GM19043 (cell line): ENCODE measurements around the gene ZNF557.
"Not testable (repeated sequence)": the region's sequence is repeated elsewhere in the genome, so short reads cannot be mapped to it uniquely, and the experiment has no call there.

Experiments used
- ATAC-seq: cut with Tn5 transposase; IDR thresholded peaks from one replicate; pipeline ENCODE4 v1.9.1; 2021; ENCODE audit warnings: low read depth; ENCODE audit not compliant: unreplicated experiment

Gene ZNF557

DNA sequence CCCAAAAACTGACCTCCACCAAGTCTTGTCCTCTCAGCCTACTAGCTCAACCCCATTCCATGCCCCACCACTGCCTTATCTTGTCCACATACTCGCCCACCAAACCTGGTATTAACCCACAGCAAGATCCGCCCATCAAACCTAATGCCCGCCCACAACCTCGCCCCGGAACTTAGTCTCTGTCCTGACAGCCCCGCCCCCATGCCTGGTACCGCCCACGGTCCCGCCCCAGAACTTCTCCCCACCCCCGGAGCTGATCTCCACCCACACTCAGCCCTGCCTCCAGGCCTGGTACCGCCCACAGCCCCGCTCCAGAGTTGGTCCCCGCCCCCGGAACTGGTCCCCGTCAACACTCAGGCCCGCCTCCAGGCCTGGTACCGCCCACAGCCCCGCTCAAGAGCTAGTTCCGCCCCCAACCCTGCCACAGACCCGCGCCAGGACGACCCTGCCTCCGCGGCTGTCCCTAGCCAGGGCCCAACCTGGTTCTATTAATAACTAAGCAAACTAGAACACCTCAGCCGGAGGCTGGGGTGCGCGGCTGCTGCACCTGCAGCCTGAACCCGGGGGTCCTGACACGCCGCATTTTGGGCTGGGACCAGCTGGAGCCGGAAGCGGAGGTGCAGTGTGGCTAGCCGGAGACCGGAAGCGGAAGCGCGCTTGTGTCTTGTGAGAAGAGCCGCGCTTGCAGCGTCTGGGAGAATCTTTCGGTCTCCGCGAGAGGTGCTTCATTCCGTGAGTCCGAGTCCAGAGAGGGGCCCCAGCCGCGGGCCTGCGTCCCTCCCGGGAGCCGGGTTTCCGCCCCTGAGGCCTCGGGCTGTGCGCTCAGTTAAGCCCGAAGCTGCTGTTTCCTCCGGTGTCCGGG is at the start of gene ZNF557:
Gene ZNF557, plus strand, starts transcription at position 662 of the 862 bp plus-strand sequence. CDS start 5,372 bp downstream, outside the sequence.
- peak; percentile 84 for ATAC-seq

DNA sequence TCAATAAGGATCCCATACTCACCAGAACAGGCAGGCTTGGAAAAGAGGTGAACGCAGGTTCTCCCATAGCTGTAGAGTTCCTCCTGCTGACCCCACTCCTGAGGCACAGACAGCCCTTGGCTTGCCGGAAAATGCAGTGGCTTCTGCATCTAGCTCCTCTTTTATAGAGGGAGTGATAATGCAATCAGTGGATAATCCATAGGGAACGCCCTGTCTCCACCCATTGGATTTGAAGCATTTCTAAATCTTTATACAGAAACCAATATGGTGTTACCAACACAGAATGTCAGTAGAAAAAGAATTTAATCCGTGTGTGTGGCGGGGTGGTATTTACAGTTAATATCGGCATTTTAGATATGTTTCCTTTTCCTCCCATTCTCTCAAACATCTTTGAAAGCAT is 48.2 kb upstream of the ZNF557 start, which contains the start of gene MBD3L2B:
Gene MBD3L2B, minus strand, starts transcription at position 101 of the 400 bp plus-strand sequence. Its CDS starts 34 bp downstream, at position 67.
- not testable (repeated sequence) for ATAC-seq

DNA sequence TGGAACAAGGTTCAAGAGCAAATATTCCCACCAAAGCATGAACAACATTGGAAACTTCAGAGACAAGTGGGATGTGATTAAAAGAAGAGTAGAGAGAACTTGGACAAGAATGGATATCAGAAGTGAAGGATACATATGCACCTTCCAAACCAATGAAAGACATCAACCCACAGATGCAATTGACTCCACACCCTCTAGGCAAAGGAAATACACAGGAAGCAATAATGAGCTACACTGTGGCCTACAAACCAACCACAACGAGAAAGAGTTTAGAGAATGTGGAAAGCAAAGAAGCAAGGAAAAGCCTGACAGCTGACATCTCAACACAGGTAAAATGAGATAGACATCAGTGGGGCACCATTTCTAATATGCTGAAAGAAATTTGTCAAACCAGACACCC is 40.7 kb upstream of the ZNF557 start:
- not testable (repeated sequence) for ATAC-seq

DNA sequence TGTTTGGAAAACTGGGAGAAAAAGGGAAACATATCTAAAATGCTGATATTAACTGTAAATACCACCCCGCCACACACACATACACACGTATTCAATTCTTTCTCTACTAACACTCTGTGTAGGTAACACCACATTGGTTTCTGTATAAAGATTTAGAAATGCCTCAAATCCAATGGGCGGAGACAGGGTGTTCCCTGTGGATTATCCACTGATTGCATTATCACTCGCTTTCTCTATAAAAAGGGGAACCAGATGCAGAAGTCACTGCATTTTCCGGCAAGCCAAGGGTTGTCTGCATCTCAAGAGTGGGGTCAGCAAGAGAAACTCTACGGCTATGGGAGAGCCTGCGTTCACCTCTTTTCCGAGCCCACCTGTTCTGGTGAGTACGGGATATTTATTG is 39.2 kb upstream of the ZNF557 start, which contains the start of gene MBD3L5:
Gene MBD3L5, plus strand, starts transcription at position 301 of the 400 bp plus-strand sequence. Its CDS starts 34 bp downstream, at position 335.
- ATAC-seq, result not testable (repeated sequence)

DNA sequence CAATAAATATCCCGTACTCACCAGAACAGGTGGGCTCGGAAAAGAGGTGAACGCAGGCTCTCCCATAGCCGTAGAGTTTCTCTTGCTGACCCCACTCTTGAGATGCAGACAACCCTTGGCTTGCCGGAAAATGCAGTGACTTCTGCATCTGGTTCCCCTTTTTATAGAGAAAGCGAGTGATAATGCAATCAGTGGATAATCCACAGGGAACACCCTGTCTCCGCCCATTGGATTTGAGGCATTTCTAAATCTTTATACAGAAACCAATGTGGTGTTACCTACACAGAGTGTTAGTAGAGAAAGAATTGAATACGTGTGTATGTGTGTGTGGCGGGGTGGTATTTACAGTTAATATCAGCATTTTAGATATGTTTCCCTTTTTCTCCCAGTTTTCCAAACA is 29.4 kb upstream of the ZNF557 start, which contains the start of gene MBD3L4:
Gene MBD3L4, minus strand, starts transcription at position 101 of the 400 bp plus-strand sequence. Its CDS starts 35 bp downstream, at position 66.
- not testable (repeated sequence) for ATAC-seq

DNA sequence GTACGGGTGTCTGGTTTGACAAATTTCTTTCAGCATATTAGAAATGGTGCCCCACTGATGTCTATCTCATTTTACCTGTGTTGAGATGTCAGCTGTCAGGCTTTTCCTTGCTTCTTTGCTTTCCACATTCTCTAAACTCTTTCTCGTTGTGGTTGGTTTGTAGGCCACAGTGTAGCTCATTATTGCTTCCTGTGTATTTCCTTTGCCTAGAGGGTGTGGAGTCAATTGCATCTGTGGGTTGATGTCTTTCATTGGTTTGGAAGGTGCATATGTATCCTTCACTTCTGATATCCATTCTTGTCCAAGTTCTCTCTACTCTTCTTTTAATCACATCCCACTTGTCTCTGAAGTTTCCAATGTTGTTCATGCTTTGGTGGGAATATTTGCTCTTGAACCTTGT is 27.9 kb upstream of the ZNF557 start:
- ATAC-seq, result not testable (repeated sequence)

DNA sequence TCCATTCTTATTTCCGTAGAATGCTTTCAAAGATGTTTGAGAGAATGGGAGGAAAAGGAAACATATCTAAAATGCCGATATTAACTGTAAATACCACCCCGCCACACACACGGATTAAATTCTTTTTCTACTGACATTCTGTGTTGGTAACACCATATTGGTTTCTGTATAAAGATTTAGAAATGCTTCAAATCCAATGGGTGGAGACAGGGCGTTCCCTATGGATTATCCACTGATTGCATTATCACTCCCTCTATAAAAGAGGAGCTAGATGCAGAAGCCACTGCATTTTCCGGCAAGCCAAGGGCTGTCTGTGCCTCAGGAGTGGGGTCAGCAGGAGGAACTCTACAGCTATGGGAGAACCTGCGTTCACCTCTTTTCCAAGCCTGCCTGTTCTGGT is 20.5 kb upstream of the ZNF557 start, which contains the start of gene MBD3L2:
Gene MBD3L2, plus strand, starts transcription at position 301 of the 400 bp plus-strand sequence. Its CDS starts 53 bp downstream, at position 354.
- not testable (repeated sequence) for ATAC-seq

DNA sequence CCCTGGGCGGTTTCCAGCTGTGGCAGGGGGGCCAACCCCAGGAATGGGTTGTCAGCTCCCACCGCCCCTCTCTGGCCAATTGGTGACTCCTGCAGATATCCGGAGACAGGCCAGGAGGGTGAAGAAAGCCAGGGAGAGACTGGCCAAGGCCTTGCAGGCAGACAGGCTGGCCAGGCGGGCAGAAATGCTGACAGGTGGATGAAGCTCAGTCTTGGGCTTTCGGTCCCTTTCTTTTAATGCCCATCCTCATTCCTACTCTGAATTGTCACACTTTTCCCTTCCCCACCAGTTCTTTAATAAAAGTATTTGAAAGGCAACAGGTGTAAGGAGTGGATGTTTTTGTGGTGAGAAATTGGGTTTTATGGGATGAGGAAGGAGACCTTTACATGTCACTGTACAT is 18.1 kb upstream of the ZNF557 start:
- not testable (repeated sequence) for ATAC-seq

DNA sequence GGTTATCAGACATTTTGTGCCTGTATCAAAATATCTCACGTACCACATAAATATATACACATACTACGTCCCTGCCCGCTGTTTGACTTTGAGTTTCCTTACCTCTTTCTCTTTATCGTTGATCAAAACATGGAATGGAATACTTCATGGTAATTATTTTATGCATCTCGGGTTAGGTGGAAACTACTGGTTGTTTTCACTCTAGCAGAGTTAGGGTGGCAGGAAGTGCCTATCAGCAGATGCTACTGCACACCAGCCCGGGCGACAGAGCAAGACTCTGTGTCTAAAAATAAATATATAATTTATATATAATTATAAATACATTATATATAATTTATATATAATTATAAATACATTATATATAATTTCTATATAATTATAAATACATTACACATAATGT is 16.6 kb upstream of the ZNF557 start:
- not testable (repeated sequence) for ATAC-seq

DNA sequence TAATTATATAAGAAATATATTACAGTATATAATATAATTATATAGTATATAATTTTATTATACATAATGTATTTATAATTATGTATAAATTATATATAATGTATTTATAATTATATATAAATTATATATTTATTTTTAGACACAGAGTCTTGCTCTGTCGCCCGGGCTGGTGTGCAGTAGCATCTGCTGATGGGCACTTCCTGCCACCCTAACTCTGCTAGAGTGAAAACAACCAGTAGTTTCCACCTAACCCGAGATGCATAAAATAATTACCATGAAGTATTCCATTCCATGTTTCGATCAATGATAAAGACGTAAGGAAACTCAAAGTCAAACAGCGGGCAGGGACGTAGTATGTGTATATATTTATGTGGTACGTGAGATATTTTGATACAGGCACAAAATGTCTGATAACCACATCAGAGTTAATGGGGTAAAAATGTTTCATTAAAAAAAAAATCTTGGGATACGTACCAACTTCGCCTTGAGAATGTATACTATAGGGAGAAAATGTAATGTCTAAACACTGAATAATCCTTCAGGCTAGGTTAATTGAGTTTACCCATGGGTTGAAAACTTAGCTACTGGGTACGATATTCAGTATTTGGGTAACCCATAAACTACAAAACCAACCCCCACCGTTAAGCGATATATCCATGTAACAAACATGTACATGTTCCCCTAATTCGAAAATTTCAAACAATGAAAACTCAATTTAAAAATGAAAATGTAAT is 14.7 kb upstream of the ZNF557 start:
- ATAC-seq, result not testable (repeated sequence)

DNA sequence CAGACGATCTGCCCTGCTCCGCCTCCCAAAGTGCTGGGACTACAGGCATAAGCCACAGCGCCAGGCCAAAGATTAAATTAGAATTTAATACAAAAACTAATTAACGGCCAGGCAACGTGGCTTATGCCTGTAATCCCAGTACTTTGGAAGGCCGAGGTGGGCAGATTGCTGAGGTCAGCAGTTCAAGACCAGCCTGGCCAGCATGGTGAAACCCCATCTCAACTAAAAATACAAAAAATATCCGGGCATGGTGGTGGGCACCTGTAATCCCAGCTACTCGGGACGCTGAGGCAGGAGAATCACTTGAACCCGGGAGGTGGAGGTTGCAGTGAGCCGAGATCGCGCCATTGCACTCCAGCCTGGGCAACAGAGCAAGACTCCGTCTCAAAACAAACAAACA is 13.8 kb upstream of the ZNF557 start:
- not testable (repeated sequence) for ATAC-seq

DNA sequence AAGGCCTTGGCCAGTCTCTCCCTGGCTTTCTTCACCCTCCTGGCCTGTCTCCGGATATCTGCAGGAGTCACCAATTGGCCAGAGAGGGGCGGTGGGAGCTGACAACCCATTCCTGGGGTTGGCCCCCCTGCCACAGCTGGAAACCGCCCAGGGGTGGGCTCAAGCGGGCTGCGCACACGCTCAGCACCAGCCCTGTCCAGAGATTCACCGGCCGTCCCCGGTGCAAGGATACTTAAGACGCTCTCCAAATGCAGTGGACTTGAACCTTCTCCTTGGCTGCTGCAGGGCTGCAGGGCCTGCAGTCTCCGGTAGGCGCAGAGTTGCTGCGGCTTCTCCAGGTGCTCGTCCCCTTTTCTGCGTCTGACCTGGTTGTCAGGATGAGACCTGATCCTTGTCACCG is 13.1 kb upstream of the ZNF557 start:
- not testable (repeated sequence) for ATAC-seq

DNA sequence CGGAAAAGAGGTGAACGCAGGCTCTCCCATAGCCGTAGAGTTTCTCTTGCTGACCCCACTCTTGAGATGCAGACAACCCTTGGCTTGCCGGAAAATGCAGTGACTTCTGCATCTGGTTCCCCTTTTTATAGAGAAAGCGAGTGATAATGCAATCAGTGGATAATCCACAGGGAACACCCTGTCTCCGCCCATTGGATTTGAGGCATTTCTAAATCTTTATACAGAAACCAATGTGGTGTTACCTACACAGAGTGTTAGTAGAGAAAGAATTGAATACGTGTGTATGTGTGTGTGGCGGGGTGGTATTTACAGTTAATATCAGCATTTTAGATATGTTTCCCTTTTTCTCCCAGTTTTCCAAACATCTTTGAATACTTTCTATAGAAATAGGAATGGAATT is 10.9 kb upstream of the ZNF557 start, which contains the start of gene MBD3L3:
Gene MBD3L3, minus strand, starts transcription at position 101 of the 400 bp plus-strand sequence. Its CDS starts 71 bp downstream, at position 30.
- ATAC-seq, result not testable (repeated sequence)

DNA sequence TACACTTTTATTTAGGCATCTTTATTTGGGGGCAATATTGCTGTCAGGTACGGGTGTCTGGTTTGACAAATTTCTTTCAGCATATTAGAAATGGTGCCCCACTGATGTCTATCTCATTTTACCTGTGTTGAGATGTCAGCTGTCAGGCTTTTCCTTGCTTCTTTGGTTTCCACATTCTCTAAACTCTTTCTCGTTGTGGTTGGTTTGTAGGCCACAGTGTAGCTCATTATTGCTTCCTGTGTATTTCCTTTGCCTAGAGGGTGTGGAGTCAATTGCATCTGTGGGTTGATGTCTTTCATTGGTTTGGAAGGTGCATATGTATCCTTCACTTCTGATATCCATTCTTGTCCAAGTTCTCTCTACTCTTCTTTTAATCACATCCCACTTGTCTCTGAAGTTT is 9.5 kb upstream of the ZNF557 start:
- not testable (repeated sequence) for ATAC-seq

DNA sequence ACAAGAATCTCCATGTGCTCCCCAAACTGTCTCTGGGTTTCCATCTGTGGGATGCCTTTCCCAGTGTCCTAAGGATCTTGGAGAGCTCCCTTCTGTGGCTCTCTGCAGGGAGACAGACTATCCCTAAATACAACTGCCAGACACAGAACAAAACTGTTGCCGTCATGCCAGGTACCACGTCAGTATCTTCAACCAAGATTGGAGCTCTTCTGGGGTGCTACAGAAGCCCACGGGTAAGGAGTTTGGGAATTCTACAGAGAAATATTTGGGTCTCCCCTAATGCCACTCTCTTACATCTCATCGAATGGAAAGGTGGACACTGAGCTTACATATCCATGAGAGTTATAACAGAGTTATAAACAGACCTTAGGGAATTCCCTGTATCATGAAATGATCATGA is 6.2 kb upstream of the ZNF557 start:
- no peak for ATAC-seq

DNA sequence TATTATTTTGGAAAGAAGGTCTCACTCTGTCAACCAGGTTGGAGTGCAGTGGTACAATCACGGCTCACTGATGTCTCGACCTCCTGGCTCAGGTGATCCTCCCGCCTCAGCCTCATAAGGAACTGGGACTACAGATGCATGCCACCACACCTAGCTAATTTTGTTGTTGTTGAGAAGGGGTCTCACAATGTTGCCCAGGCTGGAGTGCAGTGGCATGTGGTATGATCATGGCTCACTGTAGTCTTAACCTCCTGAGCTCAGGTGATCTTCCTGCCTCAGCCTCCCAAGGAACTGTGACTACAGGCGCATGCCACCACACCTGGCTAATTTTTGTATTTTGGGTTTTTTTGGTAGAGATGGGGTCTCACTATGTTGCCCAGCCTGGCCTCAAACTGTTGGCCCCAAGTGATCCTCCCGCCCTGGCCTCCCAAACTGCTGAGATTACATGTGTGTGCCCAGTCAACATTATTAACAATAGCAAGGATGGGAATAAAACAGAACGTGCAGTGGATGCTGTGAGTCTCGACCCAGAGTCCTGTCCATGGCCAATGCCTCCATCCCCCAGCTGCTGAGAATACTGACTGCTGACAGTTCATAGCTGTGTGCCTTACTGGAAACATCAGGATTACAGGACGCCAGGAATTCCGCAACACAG is 5.6 kb upstream of the ZNF557 start:
- no peak for ATAC-seq

DNA sequence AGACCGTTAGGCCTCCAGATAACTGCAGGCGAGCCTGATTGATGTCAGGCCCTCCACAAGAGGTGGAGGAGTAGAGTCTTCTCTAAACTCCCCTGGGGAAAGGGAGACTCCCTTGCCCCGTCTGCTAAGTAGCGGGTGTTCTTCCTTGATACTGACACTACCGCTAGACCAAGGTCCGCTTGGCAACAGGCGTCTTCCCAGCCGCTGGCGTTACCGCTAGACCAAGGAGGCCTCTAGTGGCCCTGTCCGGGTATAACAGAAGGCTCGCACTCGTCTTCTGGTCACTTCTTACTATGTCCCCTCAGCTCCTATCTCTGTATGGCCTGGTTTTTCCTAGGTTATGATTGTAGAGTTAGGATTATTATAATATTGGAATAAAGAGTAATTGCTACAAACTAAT is 2.4 kb upstream of the ZNF557 start:
- not testable (repeated sequence) for ATAC-seq

DNA sequence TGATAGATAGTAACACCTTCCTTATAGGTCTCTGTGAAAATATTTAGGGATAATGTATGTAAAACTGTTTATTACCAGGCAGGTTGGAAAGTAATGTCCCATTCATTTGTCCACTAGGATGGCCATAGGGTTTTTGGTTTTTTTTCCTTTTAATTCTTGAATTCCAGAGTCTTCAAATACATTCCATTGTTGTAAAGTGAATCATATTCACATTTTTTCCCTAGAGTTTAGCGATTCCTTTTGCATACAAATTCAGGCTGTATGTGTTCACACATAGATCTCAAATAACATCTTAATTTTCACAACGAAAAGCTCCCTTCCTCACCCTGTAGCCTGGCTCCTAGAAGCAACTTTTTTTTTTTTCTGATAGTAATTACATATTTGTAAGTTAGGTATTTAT is 1.8 kb upstream of the ZNF557 start:
- no peak for ATAC-seq

DNA sequence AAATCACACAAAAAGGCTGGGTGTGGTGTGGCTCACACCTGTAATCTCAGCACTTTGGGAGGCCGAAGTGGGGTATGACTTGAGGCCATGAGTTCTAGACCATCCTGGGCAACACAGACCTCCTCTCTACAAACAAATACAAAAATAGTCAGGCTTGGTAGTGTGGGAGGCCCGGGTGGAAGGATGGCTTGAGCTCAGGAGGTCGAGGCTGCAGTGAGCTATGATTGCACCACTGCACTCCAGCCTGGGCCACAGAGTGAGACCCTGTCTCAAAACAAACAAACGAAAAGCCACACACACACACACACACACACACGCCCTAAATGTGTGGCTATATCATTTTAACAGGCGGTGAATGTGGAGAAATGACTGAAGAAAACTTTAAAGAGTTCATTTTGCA is 904 bp upstream of the ZNF557 start:
- ATAC-seq, result no peak

DNA sequence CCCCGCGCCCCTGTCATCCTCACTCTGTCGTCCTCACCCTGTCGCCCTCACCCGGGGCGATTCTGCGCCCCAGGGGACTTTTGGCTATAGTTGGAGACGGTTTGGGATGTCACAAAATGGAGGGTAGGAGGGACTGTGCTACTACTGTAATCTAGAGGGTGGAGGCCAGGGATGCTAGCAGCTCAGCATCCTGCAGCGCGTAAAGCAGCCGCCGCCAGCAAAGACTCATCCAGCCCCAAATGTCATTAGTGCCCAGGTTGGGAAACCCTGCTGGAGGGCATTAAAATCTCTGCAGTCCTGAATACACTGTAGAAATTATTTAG is 362 bp downstream of the ZNF557 start:
- ATAC-seq, result peak; percentile 23
